Right lobe of liver (tissue), 4 donors: Measurements from ENCODE around the gene MED10.

Experiments
- POLR2A ChIP-seq: fragments of 450-650 bp; IDR thresholded peaks from one replicate; pipeline ENCODE4 v1.6.1; 2017; ENCODE audit warnings: antibody characterized with exemption, mild to moderate bottlenecking
- TF ChIP-seq, protein P1 (sequence below), 4 donors: fragments of 200-600 bp in 3 of 4; fragments of 450-650 bp in 1 of 4; IDR thresholded peaks; one replicate each; pipeline versions ENCODE4 v1.5.1 to v1.8.0; 2016 to 2022; ENCODE audit warnings: antibody characterized with exemption in 4 of 4, mild to moderate bottlenecking in 2 of 4
- donor health status: DM: no; HTN: no; CAD: no.
- donor health status: DM: no; HTN: no; CAD: no.
- donor health status: DM: no; HTN: yes; CAD: no.

DNA sequence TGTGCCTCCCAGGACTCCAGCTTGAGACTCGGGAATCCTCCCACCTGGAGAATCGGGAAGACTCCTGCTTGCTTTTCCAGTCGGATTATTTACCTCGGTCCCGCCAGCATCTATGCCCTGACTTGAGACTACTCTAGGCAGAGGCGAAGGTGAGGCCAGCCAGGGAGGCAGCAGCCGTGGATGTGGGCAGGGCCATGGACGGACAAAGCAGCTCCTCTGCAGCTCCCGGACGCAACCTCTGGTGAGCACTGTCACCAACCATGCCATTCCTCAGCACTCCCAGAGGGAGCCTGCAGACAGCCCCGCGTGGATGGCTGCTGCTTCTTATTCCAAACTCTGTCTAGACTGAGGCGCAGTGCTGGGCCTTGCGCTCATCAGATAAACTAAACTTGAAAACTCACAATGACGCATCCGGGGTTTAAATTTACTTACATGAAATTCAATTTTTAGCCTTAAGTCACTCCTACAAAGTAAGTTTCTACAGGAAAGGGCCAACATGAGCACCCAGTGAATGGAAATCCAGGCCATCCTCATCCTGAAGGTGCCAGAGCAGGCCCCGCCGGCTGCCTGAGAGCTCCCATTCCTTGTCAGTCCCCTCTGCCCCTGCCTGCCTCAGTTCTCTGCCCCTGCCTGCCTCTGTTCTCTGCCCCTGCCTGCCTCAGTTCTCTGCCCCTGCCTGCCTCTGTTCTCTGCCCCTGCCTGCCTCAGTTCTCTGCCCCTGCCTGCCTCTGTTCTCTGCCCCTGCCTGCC is 17.8 kb downstream of the MED10 start:
- TF ChIP-seq POLR2A, result no peak
- TF ChIP-seq, protein P1, sequence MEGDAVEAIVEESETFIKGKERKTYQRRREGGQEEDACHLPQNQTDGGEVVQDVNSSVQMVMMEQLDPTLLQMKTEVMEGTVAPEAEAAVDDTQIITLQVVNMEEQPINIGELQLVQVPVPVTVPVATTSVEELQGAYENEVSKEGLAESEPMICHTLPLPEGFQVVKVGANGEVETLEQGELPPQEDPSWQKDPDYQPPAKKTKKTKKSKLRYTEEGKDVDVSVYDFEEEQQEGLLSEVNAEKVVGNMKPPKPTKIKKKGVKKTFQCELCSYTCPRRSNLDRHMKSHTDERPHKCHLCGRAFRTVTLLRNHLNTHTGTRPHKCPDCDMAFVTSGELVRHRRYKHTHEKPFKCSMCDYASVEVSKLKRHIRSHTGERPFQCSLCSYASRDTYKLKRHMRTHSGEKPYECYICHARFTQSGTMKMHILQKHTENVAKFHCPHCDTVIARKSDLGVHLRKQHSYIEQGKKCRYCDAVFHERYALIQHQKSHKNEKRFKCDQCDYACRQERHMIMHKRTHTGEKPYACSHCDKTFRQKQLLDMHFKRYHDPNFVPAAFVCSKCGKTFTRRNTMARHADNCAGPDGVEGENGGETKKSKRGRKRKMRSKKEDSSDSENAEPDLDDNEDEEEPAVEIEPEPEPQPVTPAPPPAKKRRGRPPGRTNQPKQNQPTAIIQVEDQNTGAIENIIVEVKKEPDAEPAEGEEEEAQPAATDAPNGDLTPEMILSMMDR (IDR thresholded peaks at IDR 0.05), result no peak
